ENCODE measurements around the gene CSMD2. TPM values are rescaled to one million over a fixed set of nuclear protein-coding genes. Genes with fewer than 3 reads are reported as not detected.

Gene CSMD2
- total RNA-seq, 4 donors from 2014 or later, result 0.16 to 1.00 (median 0.27) TPM; not detected in 1

DNA sequence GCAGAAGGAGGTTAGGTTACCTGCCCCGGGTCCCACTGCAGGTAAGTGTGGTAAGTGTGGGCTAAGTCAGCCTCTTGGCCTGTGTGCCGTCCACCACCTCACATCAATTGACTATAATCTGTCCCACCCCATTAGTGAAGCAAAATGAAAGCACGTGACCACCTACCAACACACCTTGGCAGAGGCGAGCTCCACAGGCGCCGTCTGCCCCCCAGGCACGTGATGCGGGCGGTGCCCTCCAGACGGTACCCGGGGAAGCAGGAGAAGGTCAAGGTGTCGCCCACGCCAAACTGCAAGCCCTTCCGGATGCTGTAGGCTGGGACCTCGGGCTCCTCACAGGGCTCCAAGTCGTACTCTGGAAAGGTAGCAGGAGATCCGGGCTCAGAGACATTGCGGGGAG is 450.6 kb downstream of the CSMD2 start:
- 86 to 100% methylated on average over 4 to 18 of the region's 18 CpGs for WGBS, 2 donors (ENCODE audit: low coverage in 1 of 2)
- Histone ChIP-seq H3K36me3 (no peaks in the 10 kb centered on the region), H3K4me3 (no peak overlapping the region), H3K4me1 (no peaks in the 10 kb centered on the region), H3K27me3 (no peaks in the 10 kb centered on the region), H3K9me3 (no peaks in the 10 kb centered on the region), H3K27ac (no peak overlapping the region)
- in situ Hi-C loops (cut with MboI; ENCODE audit: low pct_ligation_motif_present in 1 of 4, low pct_unique_long_range_greater_than_20kb in 1 of 4, low sequenced_read_pairs in 3 of 4), result no loop called here
- TF ChIP-seq EP300 (IDR thresholded peaks at IDR 0.05; ENCODE audit: low read depth), result no peak
- DNase-seq, result no peak
- intact Hi-C loops (cut with DNase I; ENCODE audit: low total_unique reads), result no loop called here

DNA sequence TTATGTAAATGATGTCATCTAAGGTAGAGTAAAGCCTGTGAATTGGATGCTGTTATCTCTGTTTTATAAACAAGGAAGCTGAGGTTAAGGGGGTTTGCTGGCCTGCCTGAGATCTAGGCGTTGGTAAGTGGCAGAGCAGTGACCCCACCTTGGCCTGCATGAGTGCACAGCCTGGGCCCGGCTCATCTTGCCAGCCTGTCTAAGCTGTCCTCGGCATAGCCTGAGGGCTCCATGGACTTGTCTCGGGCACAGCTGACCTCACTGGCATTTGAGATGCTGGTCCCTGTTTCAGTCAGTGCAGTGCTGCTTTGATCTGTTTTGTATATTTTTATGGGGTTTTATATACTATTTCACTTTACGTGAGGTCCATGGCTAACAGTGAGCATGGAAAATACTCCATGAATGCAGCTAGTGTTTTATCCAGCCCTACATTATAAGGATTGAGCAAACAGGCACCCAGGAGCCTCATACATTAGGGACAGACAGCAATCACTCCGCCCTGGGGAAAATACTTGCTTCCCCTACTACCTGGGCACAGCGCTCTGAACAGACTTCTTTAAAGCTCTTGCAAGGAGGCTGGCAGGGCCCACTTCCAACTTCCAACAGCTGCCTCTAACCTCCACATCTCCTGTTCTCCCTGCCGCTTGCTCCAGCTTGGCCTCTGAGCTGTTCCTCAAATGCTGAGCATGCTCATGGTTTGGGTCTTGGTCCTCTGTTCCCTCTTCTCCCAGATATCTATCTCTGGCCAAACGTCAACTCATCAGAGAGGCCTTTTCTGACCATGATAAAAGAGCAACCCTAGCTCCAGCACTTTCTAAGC is 451.8 kb downstream of the CSMD2 start:
- WGBS, 2 donors (ENCODE audit: low coverage in 1 of 2), result 60 to 61% methylated on average over 3 to 9 of the region's 9 CpGs

DNA sequence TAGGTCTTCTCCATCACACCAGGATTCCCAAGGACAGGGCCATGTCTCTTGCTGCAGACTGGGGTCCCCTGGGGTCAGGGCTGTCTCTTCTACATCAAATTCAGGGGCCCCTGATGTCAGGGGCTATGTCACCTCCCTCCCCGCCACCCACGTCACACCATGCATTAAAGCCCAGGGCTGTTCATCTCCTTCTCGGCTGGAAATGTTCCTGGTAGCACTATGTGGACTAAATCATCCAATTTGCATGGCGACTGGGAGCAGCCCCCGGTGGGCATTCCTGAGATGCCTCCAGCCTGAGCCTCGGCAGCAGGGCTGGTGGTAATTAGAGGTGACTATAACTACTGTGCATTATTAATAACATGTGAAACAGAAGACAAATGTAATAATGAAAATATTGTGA is 452.8 kb downstream of the CSMD2 start:
- Histone ChIP-seq H3K27ac (no peak overlapping the region), H3K27me3 (peaks cover 1% of the 10 kb centered on the region), H3K9me3 (no peaks in the 10 kb centered on the region), H3K4me3 (no peak overlapping the region), H3K36me3 (no peaks in the 10 kb centered on the region), H3K4me1 (no peaks in the 10 kb centered on the region)
- in situ Hi-C loops (cut with MboI; ENCODE audit: low pct_ligation_motif_present in 1 of 4, low pct_unique_long_range_greater_than_20kb in 1 of 4, low sequenced_read_pairs in 3 of 4) (no loop called here), intact Hi-C loops (cut with DNase I; ENCODE audit: low total_unique reads) (no loop called here)
- 46% methylated on average over 6 of the region's 6 CpGs; no CpG with 5 or more reads in 1 of the 2 donors for WGBS, 2 donors (ENCODE audit: low coverage in 1 of 2)
- no peak for DNase-seq
- no peak for TF ChIP-seq POLR2AphosphoS5 (IDR thresholded peaks at IDR 0.05)
- TF ChIP-seq EP300 (IDR thresholded peaks at IDR 0.05; ENCODE audit: low read depth), result no peak
- TF ChIP-seq, protein P1, sequence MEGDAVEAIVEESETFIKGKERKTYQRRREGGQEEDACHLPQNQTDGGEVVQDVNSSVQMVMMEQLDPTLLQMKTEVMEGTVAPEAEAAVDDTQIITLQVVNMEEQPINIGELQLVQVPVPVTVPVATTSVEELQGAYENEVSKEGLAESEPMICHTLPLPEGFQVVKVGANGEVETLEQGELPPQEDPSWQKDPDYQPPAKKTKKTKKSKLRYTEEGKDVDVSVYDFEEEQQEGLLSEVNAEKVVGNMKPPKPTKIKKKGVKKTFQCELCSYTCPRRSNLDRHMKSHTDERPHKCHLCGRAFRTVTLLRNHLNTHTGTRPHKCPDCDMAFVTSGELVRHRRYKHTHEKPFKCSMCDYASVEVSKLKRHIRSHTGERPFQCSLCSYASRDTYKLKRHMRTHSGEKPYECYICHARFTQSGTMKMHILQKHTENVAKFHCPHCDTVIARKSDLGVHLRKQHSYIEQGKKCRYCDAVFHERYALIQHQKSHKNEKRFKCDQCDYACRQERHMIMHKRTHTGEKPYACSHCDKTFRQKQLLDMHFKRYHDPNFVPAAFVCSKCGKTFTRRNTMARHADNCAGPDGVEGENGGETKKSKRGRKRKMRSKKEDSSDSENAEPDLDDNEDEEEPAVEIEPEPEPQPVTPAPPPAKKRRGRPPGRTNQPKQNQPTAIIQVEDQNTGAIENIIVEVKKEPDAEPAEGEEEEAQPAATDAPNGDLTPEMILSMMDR (IDR thresholded peaks at IDR 0.05), result no peak
- TF ChIP-seq POLR2A (IDR thresholded peaks at IDR 0.05), result no peak

More for the DNA sequence above, 451.8 kb downstream of the CSMD2 start:
- Histone ChIP-seq H3K4me1 (no peaks in the 10 kb centered on the region), H3K9me3 (no peaks in the 10 kb centered on the region), H3K4me3 (no peak overlapping the region), H3K27ac (no peak overlapping the region), H3K27me3 (no peaks in the 10 kb centered on the region), H3K36me3 (no peaks in the 10 kb centered on the region)
- TF ChIP-seq EP300 (IDR thresholded peaks at IDR 0.05; ENCODE audit: low read depth) (no peak), POLR2AphosphoS5 (IDR thresholded peaks at IDR 0.05) (no peak), POLR2A (IDR thresholded peaks at IDR 0.05) (no peak)
- TF ChIP-seq, protein P1 (IDR thresholded peaks at IDR 0.05), result no peak
- intact Hi-C loops (cut with DNase I; ENCODE audit: low total_unique reads), result no loop called here
- in situ Hi-C loops (cut with MboI; ENCODE audit: low pct_ligation_motif_present in 1 of 4, low pct_unique_long_range_greater_than_20kb in 1 of 4, low sequenced_read_pairs in 3 of 4), result no loop called here
- no peak for DNase-seq

DNA sequence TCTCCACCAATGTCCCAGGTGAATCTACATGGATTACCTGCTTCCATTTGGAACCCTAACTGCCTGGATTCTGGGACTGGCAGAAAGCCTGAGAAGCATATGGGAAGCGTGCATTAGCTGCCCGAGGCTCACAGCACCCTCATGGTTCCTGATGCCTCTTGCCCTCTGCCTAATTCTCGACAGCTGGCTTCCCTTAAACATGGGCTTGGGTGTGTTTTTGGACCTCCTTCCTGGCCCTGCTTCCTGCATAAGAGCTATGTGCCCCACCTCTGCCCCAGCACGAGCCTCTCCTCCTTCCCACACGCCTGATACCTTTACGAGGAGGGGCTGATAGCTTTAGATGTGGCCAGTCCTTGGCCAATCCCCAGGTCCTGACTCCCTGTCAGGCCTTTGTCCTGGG is 453.5 kb downstream of the CSMD2 start:
- in situ Hi-C loops (cut with MboI; ENCODE audit: low pct_ligation_motif_present in 1 of 4, low pct_unique_long_range_greater_than_20kb in 1 of 4, low sequenced_read_pairs in 3 of 4), result no loop called here
- Histone ChIP-seq H3K27me3 (peaks cover 5% of the 10 kb centered on the region), H3K9me3 (no peaks in the 10 kb centered on the region), H3K4me3 (no peak overlapping the region), H3K4me1 (no peaks in the 10 kb centered on the region), H3K36me3 (no peaks in the 10 kb centered on the region), H3K27ac (no peak overlapping the region)
- no peak for TF ChIP-seq POLR2AphosphoS5 (IDR thresholded peaks at IDR 0.05)
- no peak for TF ChIP-seq POLR2A (IDR thresholded peaks at IDR 0.05)
- TF ChIP-seq, protein P1 (IDR thresholded peaks at IDR 0.05), result no peak
- no peak for TF ChIP-seq EP300 (IDR thresholded peaks at IDR 0.05; ENCODE audit: low read depth)
- WGBS, 2 donors (ENCODE audit: low coverage in 1 of 2), result 17 to 38% methylated on average over 1 to 6 of the region's 6 CpGs
- intact Hi-C loops (cut with DNase I; ENCODE audit: low total_unique reads), result no loop called here
- DNase-seq, result no peak

Measured in transverse colon (tissue), 4 donors.